CD1c-positive myeloid dendritic cell (primary cell): ENCODE results near the gene TLE2.
"Not testable (repeated sequence)": the region's sequence is repeated elsewhere in the genome, so short reads cannot be mapped to it uniquely, and the experiment has no call there.

Experiments used
- DNase-seq: peaks from one replicate; pipeline ENCODE4 v3.0.0-alpha.2; 2016; ENCODE audit errors: extremely low spot score

The TLE2 gene

GRCh38 chr19:3036977-3037544 lies 8.0 kb upstream of the TLE2 start:
- not testable (repeated sequence) for DNase-seq

DNA sequence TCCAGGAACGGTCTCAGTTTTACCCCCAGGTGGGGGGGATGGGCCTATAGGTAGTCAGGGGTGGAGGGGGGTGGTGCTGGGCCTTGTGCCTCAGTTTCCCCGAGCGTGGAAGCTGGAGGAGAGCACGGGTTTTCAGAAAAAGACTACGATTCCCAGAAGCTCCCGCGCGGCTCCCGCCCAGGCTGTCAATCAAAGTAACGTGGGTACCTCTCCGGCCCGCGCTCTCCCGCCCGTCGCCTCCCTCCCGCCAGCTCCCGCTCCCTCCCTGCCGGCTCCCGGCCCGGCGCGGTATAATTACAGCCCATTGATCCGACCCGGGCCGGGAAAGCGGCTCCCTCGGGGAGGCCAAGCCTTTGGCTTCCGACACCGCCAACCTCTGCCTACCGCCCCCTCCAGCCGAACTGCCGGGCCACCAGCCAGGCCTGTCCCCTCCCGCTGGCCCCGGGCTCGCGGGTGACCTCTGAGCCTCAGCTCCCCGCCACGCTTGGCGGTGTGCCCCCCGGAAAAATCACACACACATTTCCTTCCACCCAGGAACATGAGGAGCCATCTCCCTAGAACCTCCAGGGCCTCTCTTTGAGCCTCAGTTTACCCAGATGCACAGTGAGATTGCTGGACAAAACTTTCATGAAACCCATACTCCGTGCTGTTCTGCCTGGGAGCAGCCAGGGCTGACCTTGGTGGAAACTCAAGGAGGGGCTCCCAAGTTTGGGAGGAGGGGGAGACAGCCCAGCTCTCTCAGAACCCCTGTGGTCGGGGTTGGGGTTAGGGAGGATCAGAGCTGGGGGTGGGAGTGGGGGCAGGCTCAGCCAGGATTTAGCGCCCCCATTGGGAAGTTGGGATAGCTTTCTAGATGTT lies 7.3 kb upstream of the TLE2 start:
- peak; percentile 89 for DNase-seq

DNA sequence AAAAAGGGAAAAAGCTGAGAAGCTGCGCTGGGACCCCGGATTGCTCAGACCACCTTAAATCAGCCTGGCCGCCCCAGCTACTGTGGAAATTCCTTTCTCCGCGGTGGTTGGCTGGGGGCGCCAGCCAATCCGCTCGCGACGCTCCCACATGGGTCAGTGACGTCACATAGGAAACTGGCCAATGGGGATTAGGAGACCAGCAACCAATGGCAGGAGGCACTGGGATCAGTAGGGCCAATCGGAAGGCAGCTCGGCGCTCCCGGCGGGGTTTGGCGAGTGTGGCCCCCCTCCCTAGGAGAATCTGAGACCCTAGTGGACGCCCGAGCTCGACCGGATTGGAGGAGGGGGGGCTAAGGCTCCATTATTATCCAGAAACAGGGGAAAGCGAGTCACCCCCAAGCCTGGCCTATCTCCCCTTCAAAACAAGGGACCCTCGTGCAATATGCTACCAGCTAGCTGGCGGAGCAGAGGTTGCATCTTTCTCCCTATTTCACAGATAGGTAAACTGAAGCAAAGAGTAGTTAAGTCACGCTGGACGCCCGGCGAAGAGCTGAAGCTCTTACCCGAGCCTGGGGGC lies 6.5 kb upstream of the TLE2 start:
- peak; percentile 98 for DNase-seq

DNA sequence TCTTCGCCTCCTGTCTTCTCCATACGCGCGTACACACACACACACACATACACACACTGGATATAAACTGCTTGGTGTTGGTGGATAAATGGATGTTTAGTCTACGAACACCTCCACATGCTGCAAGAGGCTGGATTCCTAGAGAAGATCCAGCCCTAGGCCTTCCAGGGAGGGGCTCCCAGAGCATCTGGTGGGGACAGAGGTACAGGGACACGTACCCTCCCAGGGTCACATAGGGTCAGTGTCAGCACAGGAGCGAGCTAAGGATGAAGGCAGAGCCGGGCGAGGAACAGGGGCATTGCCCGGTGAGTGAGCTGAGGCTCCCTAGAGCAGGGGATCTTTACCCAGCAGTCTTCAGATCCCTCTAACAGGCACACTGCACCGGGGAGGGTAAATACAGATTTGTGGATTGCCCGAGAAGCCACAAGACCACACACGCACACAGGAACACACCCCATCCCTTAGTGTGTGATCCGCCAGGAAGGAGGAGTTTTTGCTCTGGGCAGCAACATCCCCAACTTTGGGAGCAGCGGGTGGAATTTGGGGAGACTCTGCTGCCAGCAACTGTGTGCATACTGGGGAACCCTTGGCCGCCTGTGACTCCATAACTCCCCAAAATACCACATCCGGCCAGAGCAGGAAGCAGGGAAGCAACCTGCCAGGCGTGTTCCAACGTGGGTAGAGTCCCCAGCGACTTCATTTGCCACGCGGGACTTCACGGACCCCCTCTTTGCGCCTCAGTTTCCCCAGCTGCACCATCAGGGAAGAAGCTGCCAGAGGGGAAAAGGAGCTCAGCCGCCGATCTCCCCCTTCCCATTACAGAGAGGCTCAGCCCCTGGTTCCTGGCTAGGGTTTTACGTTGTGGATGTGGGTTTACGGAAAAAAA lies 5.8 kb upstream of the TLE2 start:
- peak; percentile 17 for DNase-seq

- no peak for DNase-seq
These were observed 5.3 kb upstream of the TLE2 start for GRCh38 chr19:3034406-3034655.

GRCh38 chr19:3033595-3034405 lies 4.7 kb upstream of the TLE2 start:
- no peak for DNase-seq

- DNase-seq: no peak
These were observed 2.5 kb upstream of the TLE2 start for GRCh38 chr19:3031607-3031867.

GRCh38 chr19:3028305-3029064 lies 595 bp downstream of the TLE2 start:
- DNase-seq: no peak

GRCh38 chr19:3027981-3028304 lies 1.1 kb downstream of the TLE2 start:
- no peak for DNase-seq

DNA sequence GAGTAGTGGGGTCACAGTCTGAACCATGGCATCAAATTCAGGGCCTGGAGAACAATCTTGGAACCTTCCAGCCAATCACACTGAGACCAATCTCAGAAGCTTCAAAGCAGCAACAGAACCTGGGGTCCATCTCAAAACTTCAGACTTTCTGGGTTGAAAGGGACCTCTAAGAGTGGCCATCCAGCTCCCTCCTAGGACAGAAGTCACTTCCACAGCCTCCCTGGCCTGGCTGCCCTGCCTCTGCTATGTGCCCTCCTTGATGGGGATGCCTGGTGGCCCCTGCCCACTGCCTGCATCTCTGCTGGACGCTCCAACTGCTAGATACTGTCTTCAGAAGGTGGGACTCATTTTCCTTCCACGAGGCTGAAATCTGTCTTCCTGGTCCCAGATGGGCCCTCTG lies 1.8 kb downstream of the TLE2 start:
- no peak for DNase-seq

GRCh38 chr19:3026768-3027167 lies 2.3 kb downstream of the TLE2 start:
- DNase-seq: no peak

- no peak for DNase-seq
These were observed 3.6 kb downstream of the TLE2 start for GRCh38 chr19:3025549-3025886.

GRCh38 chr19:3024870-3025548 lies 4.1 kb downstream of the TLE2 start:
- no peak for DNase-seq

GRCh38 chr19:3024509-3024869 lies 4.6 kb downstream of the TLE2 start:
- DNase-seq: no peak

DNA sequence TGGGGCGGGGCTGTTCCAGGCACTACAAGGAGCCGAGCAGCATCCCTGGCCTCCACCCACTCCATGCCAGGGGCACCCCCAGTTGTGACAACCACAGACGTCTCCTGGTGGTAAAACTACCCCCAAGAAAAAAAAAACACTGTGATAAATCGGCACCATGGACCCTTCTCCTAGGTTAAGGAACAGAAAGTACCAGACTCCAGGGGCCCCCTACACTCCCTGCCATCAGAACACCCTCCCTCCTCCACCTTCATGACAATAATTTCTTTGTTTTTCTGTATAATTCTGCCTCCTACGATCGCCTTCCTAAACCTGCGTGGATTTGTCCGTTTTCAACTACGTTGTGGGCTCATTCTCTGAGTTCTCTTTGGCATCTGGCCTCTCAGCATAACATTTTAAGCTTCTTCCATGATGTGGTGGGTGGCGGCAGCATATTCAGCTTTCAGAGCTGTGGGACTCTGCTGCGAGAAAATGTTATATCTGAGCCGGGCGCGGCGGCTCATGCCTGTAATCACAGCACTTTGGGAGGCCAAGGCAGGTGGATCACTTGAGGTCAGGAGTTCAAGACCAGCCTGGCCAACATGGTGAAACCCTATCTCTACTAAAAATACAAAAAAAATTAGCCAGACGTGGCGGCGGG lies 8.6 kb downstream of the TLE2 start:
- DNase-seq: no peak

GRCh38 chr19:3019211-3019854 lies 9.7 kb downstream of the TLE2 start:
- no peak for DNase-seq

GRCh38 chr19:3017923-3018322 lies 11.2 kb downstream of the TLE2 start:
- DNase-seq: no peak

- DNase-seq: no peak
These were observed 13.7 kb downstream of the TLE2 start for GRCh38 chr19:3015126-3016057.

- DNase-seq: no peak
These were observed 14.9 kb downstream of the TLE2 start for GRCh38 chr19:3014135-3014534.
